ENCODE results near the gene BRME1. TPM values are rescaled to one million over a fixed set of nuclear protein-coding genes. Genes with fewer than 3 reads are reported as not detected.

BRME1 gene
- total RNA-seq, 1 experiment from 2014 or later: 1.7 TPM

DNA sequence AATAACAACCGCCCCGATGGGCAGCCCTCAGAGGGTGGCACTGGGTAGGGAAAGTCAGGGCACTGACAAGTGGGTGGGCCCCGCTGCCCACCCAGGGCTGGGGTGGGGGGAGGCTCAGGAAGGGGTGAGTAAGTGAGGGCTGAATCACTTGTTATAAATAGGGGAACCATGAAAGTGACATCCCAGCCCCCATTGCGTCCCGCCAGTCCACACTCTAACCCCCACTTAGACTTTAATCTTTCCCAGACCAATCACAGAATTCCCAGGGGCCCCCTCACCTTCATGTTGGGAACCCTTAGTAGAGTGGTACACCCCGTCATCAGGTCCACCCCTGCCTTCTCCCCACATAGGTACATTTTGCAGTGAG, 66.0 kb downstream of the BRME1 start:
- Histone ChIP-seq H3K27ac (ENCODE audit: low read depth, low read length) (peak overlapping the region; percentile 96), H3K9ac (ENCODE audit: low read length) (peak overlapping the region; percentile 97), H3K27me3 (ENCODE audit: insufficient read depth, low read length) (no peaks in the 10 kb centered on the region), H2AFZ (ENCODE audit: low read depth, low read length, poor library complexity, severe bottlenecking) (no peak overlapping the region), H3K4me1 (ENCODE audit: control insufficient read depth in 1 of 2, insufficient read depth in 2 of 2, low read length in 2 of 2) (peaks cover 57 to 87% of the 10 kb centered on the region in 2 experiments), H3K4me2 (ENCODE audit: low read length) (peak overlapping the region; percentile 91), H3K9me2 (ENCODE audit: insufficient read depth) (no peaks in the 10 kb centered on the region), H3K36me3 (ENCODE audit: control insufficient read depth in 1 of 2, insufficient read depth in 2 of 2, low read length in 2 of 2) (peaks cover 3 to 41% of the 10 kb centered on the region in 2 experiments; a peak in 2 of 4 replicates), H3K9me3 (ENCODE audit: control insufficient read depth in 1 of 2, insufficient read depth in 1 of 2, low read depth in 1 of 2, low read length in 2 of 2) (no peaks in the 10 kb centered on the region), H3K4me3 (replicated peaks in 1 of 2; ENCODE audit: low read depth in 1 of 2, low read length in 2 of 2) (peak overlapping the region; percentile 84 to 91), H3K79me2 (ENCODE audit: insufficient read depth, low read length) (peaks cover 75% of the 10 kb centered on the region), H4K20me1 (ENCODE audit: insufficient read depth) (peaks cover 12% of the 10 kb centered on the region)
- ChIA-PET CTCF (interaction anchor here (1.8 kb wide), 1 partner anchor 23 kb away, joined by 6 read pairs; no protein-coding TSS in a partner anchor), RAD21 (ENCODE audit: low non-redundant PET in 1 of 2, low total read pairs in 2 of 2, uncharacterized antibody in 2 of 2, unreplicated experiment in 2 of 2) (interaction anchor here (0.6 to 1.2 kb wide), 4 partner anchors 19 to 674 kb away, joined by 3 to 4 read pairs (median 3); no protein-coding TSS in a partner anchor), POLR2A (interaction anchor here (0.9 to 4.6 kb wide), 8 partner anchors 12 to 109 kb away, joined by 3 to 64 read pairs (median 4); partner anchors contain the start of gene ZSWIM4)
- no TSS peak for BruUV-seq (replicated peaks)
- ATAC-seq (peak; percentile 0; the same call in 1 of the 2 replicates), DNase-seq (ENCODE audit: low read depth, low spot score) (no peak)
- TF ChIP-seq ZNF274 (IDR thresholded peaks at IDR 0.05; ENCODE audit: low read depth, low read length) (no peak), ZFX (IDR thresholded peaks at IDR 0.05) (no peak), CEBPB (IDR thresholded peaks at IDR 0.05; ENCODE audit: low read depth) (no peak), EZH2 (IDR thresholded peaks at IDR 0.05) (no peak), RAD21 (IDR thresholded peaks at IDR 0.05; ENCODE audit: low read depth) (no peak), FOSL1 (IDR thresholded peaks at IDR 0.05; ENCODE audit: low read depth) (no peak)
- intact Hi-C loops (cut with micrococcal nuclease): loop anchor here (5.0 kb wide), 1 partner anchor 43 kb away; the partner anchor contains the start of gene ZSWIM4

GRCh38 chr19:13839130-13839937, 66.6 kb downstream of the BRME1 start:
- intact Hi-C loops (cut with micrococcal nuclease): no loop called here
- BruUV-seq (replicated peaks): no TSS peak
- Histone ChIP-seq H3K4me2 (ENCODE audit: low read length) (peak overlapping the region; percentile 91), H3K9me2 (ENCODE audit: insufficient read depth) (no peaks in the 10 kb centered on the region), H3K9ac (ENCODE audit: low read length) (peak overlapping the region; percentile 97), H3K27me3 (ENCODE audit: insufficient read depth, low read length) (no peaks in the 10 kb centered on the region), H4K20me1 (ENCODE audit: insufficient read depth) (peaks cover 12% of the 10 kb centered on the region), H3K4me3 (replicated peaks in 1 of 2; ENCODE audit: low read depth in 1 of 2, low read length in 2 of 2) (peak overlapping the region; percentile 84 to 91), H3K27ac (ENCODE audit: low read depth, low read length) (peak overlapping the region; percentile 96), H3K4me1 (ENCODE audit: control insufficient read depth in 1 of 2, insufficient read depth in 2 of 2, low read length in 2 of 2) (peaks cover 54 to 87% of the 10 kb centered on the region in 2 experiments), H3K36me3 (ENCODE audit: control insufficient read depth in 1 of 2, insufficient read depth in 2 of 2, low read length in 2 of 2) (peaks cover 3 to 41% of the 10 kb centered on the region in 2 experiments; a peak in 2 of 4 replicates), H3K9me3 (ENCODE audit: control insufficient read depth in 1 of 2, insufficient read depth in 1 of 2, low read depth in 1 of 2, low read length in 2 of 2) (no peaks in the 10 kb centered on the region), H2AFZ (ENCODE audit: low read depth, low read length, poor library complexity, severe bottlenecking) (no peak overlapping the region), H3K79me2 (ENCODE audit: insufficient read depth, low read length) (peaks cover 78% of the 10 kb centered on the region)
- ATAC-seq (peak; percentile 9), DNase-seq (ENCODE audit: low read depth, low spot score) (no peak)
- ChIA-PET POLR2A (interaction anchor here (0.9 to 4.6 kb wide), 4 partner anchors 12 to 108 kb away, joined by 3 to 64 read pairs (median 16); no protein-coding TSS in a partner anchor), CTCF (interaction anchor here (1.8 kb wide), 1 partner anchor 23 kb away, joined by 6 read pairs; no protein-coding TSS in a partner anchor), RAD21 (ENCODE audit: low non-redundant PET in 1 of 2, low total read pairs in 2 of 2, uncharacterized antibody in 2 of 2, unreplicated experiment in 2 of 2) (interaction anchor here (0.6 to 1.2 kb wide), 2 partner anchors 19 to 21 kb away, joined by 3 read pairs; no protein-coding TSS in a partner anchor)
- TF ChIP-seq POLR2AphosphoS5 (IDR thresholded peaks at IDR 0.05; ENCODE audit: low read depth, low read length): peak; percentile 27; the same call in 1 of the 2 replicates
- TF ChIP-seq, protein P1, sequence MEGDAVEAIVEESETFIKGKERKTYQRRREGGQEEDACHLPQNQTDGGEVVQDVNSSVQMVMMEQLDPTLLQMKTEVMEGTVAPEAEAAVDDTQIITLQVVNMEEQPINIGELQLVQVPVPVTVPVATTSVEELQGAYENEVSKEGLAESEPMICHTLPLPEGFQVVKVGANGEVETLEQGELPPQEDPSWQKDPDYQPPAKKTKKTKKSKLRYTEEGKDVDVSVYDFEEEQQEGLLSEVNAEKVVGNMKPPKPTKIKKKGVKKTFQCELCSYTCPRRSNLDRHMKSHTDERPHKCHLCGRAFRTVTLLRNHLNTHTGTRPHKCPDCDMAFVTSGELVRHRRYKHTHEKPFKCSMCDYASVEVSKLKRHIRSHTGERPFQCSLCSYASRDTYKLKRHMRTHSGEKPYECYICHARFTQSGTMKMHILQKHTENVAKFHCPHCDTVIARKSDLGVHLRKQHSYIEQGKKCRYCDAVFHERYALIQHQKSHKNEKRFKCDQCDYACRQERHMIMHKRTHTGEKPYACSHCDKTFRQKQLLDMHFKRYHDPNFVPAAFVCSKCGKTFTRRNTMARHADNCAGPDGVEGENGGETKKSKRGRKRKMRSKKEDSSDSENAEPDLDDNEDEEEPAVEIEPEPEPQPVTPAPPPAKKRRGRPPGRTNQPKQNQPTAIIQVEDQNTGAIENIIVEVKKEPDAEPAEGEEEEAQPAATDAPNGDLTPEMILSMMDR (IDR thresholded peaks at IDR 0.05 in 2 of 3, conservative IDR thresholded peaks at IDR 0.05 in 1 of 3; ENCODE audit: borderline replicate concordance in 1 of 3, insufficient read depth in 1 of 3, low read depth in 2 of 3, low read length in 2 of 3): 0 out of 6 replicates have a peak, but pooled peaks of 1 of the 3 experiments have one; percentile 3
- TF ChIP-seq ZFX (IDR thresholded peaks at IDR 0.05): 0 out of 2 replicates have a peak, but pooled peaks have one; percentile 1
- no peak for TF ChIP-seq TCF7L2 (IDR thresholded peaks at IDR 0.05; ENCODE audit: borderline replicate concordance, extremely low read depth, insufficient read depth, insufficient read length)
